Omental fat pad (tissue), 4 donors: ENCODE measurements around the gene RBM38. TPM values are rescaled to one million over a fixed set of nuclear protein-coding genes. Genes with fewer than 3 reads are reported as not detected.

Experiments
- ATAC-seq: fragments of 150-250 bp; one replicate; pipeline ENCODE4 v1.9.1; 2016; ENCODE audit warnings: mild to moderate bottlenecking, moderate library complexity; ENCODE audit not compliant: low FRiP score
- DNase-seq: peaks from one replicate; pipeline ENCODE4 v3.0.0-alpha.2; 2019; ENCODE audit warnings: low spot score
- CTCF ChIP-seq, 3 donors: fragments of 450-650 bp; IDR thresholded peaks; one replicate each; pipeline ENCODE4 v1.5.1; 2016 to 2017; ENCODE audit warnings: antibody characterized with exemption in 3 of 3, mild to moderate bottlenecking in 3 of 3, moderate library complexity in 2 of 3
- total RNA-seq, 4 donors: library from RNA; depleted of rRNA; stranded (reverse); fragments of >200 nt; gene quantifications; one replicate each; pipeline ENCODE4 v1.1.0, GENCODE V29; 2016

The RBM38 gene
- total RNA-seq, 4 donors from 2014 or later, result 4.6 to 18.0 (median 10.6) TPM

- DNase-seq (no peak), ATAC-seq (no peak)
- no peak for TF ChIP-seq CTCF (IDR thresholded peaks at IDR 0.05)
These were observed 18.6 kb downstream of the RBM38 start for GRCh38 chr20:57409672-57410397.

DNA sequence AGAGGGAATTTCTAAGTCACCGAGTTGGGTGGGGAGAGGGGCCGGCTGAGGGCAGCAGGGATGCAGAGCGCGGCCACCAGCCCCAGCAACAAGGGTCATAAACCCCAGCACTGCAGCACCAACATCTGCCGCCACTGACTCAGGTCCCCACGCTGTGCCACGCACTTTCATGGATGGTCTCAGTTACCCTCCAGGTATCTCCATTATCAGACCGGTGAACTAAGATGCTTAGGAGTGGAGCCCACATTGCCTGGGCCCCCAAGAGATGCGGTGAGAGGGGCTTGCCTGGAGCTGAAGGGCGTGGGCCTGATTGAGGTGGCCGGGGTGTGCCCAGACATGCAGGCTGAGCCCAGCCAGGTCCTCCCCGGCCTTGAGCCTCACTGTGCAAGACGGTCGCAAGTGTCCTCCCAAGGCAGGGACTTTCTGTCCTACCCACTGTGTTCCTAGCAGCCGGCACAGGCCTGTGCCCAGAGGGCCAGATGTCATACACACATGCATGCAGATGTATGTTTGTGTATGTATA lies 19.3 kb downstream of the RBM38 start:
- no peak for DNase-seq
- no peak for TF ChIP-seq CTCF (IDR thresholded peaks at IDR 0.05)
- no peak for ATAC-seq

GRCh38 chr20:57410924-57411323 lies 19.7 kb downstream of the RBM38 start:
- no peak for ATAC-seq
- TF ChIP-seq CTCF (IDR thresholded peaks at IDR 0.05), result no peak
- no peak for DNase-seq

GRCh38 chr20:57411406-57412283 lies 20.4 kb downstream of the RBM38 start:
- DNase-seq (no peak), ATAC-seq (no peak)
- no peak for TF ChIP-seq CTCF (IDR thresholded peaks at IDR 0.05)

DNA sequence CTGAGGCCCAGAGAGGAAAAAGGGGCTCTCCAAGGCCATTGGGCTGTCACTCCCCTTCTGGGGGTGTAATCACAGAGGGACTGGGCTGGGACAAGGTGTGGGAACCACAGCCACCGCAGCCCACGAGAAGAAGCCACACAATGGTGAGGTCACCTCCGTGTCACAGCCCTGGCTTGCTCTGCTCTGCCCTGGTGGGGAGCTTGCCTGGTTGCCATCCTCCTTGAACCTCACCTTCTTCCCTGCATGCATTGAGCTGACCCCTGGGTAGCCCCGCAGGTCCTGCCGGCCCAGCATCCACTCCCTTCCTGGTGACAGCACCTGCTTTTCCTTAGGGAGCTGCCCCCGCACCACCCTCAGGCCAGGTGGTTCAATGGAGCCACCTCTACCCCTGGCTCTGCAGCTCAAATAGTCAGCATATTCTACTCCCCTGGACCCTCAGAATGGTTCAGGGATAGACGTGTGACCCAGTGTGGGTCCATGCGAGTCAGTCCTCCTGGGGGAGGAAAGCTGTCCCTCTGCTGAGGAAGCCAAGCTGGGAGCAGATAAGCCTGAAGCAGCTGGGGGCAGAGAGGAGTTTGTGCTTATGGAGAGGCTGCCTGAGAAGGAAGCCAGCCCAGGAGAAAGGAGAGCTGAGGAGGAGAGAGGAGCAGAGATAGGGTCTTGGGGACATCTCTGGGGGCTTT lies 21.3 kb downstream of the RBM38 start:
- TF ChIP-seq CTCF (IDR thresholded peaks at IDR 0.05), result no peak
- DNase-seq, result no peak
- ATAC-seq, result no peak

DNA sequence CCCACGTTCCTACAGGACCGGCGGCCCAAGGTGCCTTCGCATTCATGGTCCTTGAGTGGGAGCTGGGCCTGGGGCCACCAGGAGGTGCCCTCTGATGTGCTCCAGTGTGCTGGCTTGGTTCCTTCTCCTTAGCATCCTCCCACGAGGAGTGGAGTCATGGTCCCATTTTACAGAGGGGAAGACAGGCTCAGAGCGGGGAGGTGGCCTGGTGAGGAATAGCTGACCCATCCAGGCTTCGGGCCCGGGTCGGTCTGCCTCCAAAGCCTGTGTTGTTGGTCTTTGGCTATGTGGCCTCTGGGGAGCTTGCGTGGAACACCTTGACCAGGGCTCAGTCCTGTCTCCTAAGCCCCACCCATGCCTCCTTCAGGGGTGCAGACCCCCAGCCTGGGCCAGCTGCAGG lies 22.8 kb downstream of the RBM38 start:
- DNase-seq (no peak), ATAC-seq (no peak)
- TF ChIP-seq CTCF (IDR thresholded peaks at IDR 0.05), result no peak
